A549 treated with AZD9567 at 1 μM for 4 hours (cell line): ENCODE results near the gene UBE2S. TPM values are rescaled to one million over a fixed set of nuclear protein-coding genes. Genes with fewer than 3 reads are reported as not detected.

Source experiments
- total RNA-seq: library from RNA; stranded (reverse); fragments of 200-300 nt; extraction: Qiagen RNA extraction; gene quantifications from 5 replicates; pipeline ENCODE4 v1.2.3, GENCODE V29; 2022; ENCODE audit not compliant: insufficient read depth

Gene UBE2S
- 283 to 453 TPM (median 448 TPM) in 5 replicates for total RNA-seq

DNA sequence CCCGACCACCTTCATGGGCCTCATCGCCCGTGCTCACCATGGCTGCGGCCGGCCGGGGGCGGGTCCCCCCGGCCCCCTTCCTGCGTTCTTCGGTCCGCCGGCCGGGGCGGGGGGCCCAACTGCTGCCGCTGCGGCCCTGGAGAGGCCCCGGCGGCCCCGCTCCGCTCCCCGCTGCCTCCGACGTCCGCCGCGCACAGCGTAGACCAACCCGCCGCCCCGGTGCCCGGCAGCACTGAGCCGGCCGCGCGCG is at the start of gene UBE2S:
TSS of gene UBE2S (minus strand) at position 239 of the 250 bp plus-strand sequence. CDS start at position 40, 199 bp downstream.

DNA sequence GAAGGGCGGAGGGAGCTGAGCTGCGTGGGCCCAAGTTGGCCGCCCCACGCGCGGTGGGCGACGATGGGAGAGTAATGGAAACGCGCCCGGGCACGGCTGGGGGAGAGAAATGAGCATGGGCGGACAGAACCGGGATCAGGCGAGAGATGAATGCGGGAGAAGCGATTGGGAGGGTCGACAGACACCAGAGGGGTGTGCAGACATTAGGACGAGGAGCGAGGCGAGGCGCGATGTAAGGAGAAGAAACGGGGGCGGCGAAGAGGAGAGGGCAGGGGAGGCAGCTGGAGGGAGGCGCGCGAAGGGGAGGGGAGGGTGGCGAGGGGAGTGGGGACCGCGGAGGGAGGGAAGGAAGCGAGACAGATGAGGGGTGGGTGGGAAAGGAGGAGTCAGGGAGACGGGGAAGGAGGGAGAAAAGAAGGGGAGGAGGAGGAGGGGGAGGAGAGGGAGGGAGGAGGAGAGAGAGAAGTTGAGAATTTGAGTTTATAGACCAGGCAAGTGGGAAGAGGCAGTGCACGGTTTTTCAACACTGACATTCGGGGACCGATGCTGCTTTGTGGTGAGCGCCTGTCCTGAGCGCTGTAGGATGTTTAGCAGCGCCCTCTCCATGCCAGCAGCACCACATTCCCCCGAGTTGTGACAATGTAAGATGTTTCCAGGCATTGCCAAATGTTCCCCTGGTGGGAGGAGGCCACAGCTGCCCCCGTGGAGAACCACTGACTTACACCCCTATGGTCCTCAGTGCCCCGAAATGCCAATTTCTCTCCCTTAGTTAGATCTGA is 35.6 kb upstream of the UBE2S start, which contains the start of gene SHISA7:
TSS of gene SHISA7 (minus strand) at position 256 of the 779 bp plus-strand sequence. CDS start 437 bp downstream, outside the sequence.

DNA sequence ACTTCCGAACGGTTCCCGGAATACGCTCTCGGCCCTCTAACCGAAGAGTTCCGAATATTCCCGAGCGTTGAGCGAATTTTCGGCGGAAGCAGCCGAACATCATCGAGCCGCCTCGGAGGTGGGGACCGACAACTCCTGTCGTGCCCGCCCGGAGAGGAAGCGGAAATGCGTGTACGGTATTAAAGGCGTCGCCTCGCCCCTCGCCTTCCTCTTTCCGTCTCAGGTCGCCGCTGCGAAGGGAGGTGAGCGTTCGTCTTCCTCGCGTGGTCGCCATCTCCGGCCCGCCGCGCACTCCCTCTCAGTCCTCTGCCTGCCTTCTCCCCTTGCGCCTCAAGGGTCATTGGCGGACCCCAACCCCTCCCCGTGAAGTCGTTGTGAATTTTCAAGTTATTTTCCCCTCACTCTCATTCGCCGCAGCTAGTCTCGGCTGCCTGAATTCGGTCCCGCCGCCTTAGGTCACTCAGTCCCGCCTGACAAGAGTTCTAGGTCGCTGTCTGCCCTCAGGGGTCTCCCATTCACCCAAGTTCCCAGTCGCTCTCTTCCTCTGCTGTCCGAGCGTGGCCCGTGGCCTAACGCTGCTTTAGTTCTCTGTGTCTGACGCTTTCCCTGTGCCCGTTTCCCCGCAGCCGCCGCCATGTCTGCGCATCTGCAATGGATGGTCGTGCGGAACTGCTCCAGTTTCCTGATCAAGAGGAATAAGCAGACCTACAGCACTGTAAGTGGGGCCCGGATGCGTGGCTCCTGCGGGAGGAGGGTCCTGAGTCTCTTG is 21.7 kb downstream of the UBE2S start, which contains the start of gene RPL28:
TSS of gene RPL28 (plus strand) at position 209 of the 769 bp plus-strand sequence. CDS start at position 635, 426 bp downstream.

DNA sequence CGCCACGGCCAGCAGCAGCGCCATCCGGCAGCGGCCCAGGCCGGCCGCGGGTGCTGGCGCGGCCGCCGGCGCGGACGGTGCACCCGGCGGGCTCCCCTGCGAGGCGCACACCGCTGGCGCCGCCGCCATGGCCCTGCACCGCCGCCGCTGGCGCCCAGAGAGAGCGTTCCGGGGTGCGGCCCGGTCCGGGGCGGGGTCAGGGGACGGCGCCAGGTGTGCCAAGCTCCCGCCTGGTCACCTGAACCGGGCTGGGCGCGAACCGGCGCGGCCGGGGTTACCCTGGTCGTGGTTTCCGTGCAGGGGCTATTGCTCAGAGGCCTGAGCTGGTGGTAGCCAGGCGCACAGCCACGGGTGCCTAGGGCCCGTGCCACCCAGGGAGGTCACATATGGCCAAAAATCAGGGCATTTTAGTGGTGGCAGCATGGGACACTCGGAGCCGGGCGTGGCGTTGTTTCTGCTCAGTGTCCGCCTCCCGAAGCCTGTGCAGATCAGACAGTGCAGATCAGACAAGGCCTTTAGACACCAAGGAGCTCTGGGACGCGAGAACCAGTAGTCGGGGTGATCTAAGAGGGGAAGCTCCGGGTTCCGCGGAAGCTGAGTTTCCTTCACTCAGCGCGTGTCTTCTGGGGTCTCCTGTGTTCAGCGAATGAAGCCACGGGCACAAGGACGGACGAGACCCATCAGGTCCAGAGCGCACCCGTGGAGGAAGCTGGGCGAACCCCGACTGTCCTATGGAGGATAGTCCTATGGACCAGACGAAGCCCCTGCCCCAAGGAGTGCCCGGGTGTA is 23.3 kb downstream of the UBE2S start, which contains the start of gene TMEM238:
TSS of gene TMEM238 (minus strand) at position 162 of the 789 bp plus-strand sequence. CDS start at position 129, 33 bp downstream.

GRCh38 chr19:55376241-55376933 is 31.2 kb downstream of the UBE2S start, which contains the start of gene TMEM190:
TMEM190 (plus strand) TSS chr19:55376826; CDS start chr19:55376854, 28 bp downstream.

DNA sequence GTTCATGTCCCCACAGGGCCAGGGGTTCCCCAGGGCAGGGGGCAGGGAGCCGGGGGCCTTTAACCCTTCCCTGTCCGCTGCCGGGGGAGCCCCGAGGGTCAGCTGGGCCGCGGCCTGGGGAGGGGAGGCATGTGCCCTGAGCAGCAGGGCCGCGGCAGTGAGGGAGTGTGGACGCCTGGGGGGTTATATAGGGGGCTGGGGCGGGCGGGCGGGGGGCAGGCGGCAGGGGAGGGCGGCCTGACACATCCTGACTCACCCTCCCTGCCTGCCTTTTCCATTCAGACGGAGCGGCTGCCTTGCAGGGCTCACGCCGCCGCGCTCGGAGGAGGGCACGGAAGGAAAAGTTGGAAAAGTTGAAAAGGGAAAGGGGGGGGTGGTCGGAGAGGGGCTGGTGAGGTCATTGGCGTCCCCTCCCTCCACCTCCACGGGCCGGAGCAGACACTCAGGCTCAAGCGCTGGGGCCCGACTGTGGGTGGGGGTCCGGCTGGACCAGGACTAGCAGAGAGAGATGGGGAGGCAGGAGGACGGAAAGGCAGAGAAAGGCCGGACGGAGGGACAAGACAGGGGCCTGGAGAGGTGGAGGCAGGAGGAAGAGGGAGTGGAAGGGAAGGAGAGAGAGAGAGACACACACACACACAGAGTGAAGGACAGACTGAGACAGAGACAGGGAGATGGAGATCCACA is 37.1 kb downstream of the UBE2S start, which contains the start of gene IL11:
TSS of gene IL11 (minus strand) at position 159 of the 684 bp plus-strand sequence. CDS start at position 6, 153 bp downstream.

DNA sequence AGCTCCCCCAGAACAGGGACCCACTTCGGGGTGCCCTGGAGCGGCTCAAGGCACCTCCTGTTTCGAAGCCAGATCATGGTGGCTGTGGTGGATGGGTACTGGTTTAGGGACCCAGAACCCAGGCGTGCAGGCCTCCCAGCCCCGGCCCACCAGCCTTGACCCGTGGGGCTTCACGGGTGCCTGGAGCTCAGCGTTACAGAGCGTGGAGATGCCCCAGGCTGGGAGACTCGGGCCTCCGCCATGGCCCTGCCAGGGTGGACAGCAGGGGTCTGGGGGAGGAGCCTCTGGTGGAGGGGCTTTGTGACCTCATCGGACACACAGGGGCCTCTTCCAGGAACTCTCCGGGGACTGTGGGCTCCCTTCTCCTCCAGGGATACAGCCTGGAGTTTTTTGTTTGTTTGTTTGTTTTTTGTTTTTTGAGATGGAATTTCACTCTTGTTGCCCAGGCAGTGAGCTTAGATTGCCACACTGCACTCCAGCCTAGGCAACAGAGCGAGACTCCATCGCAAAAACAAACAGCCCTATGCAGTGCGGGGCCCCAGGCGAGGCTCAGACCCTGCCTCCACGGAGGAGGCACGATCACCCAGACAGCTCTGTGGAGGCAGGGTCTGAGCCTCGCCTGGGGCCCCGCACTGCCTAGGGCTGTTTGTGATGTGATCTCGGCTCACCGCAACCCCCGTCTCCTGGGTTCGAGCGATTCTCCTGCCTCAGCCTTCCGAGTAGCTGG is 44.4 kb downstream of the UBE2S start, which contains the start of gene GARIN5B:
TSS of gene GARIN5B (minus strand) at position 271 of the 727 bp plus-strand sequence. CDS start at position 77, 194 bp downstream.

GRCh38 chr19:55354698-55355212 is 52.8 kb downstream of the UBE2S start, which contains the start of gene COX6B2:
COX6B2 (minus strand) TSS chr19:55354719; CDS start chr19:55354521, 198 bp downstream.

Other genes starting within 250 kb of the UBE2S start
- gene DNAAF3, start 241.2 kb downstream of the UBE2S start, total RNA-seq, result 5.8 to 9.4 TPM (median 6.7 TPM) in 5 replicates
- gene SYT5, start 227.5 kb downstream of the UBE2S start, total RNA-seq, result 1.8 to 9.1 TPM (median 4.2 TPM) in 5 replicates
- gene PTPRH, start 198.3 kb downstream of the UBE2S start, total RNA-seq, result 2.1 to 3.8 TPM (median 3.1 TPM) in 5 replicates
- 5.1 to 6.4 TPM (median 5.7 TPM) in 5 replicates for gene TMEM86B, start 179.0 kb downstream of the UBE2S start, total RNA-seq
- 74.7 to 116 TPM (median 115 TPM) in 5 replicates for gene PPP6R1, start 148.8 kb downstream of the UBE2S start, total RNA-seq
- gene HSPBP1, start 127.7 kb downstream of the UBE2S start, total RNA-seq, result 129 to 149 TPM (median 137 TPM) in 5 replicates
- gene BRSK1, start 123.8 kb downstream of the UBE2S start, total RNA-seq, result 2.5 to 3.3 TPM (median 3.1 TPM) in 5 replicates
- gene TMEM150B, start 82.4 kb downstream of the UBE2S start, total RNA-seq, result not detected in 5 replicates
- gene KMT5C, start 67.9 kb downstream of the UBE2S start, total RNA-seq, result 3.1 to 8.1 TPM (median 7.0 TPM) in 5 replicates
- gene COX6B2, start 53.1 kb downstream of the UBE2S start, total RNA-seq, result 0.95 to 1.2 TPM (median 1.0 TPM) in 4 of 5 replicates, not detected in the other
- 0.10 to 0.22 TPM (median 0.16 TPM) in 4 of 5 replicates, not detected in the other for gene GARIN5B, start 44.5 kb downstream of the UBE2S start, total RNA-seq
- 16.8 to 21.9 TPM (median 17.3 TPM) in 5 replicates for gene IL11, start 37.3 kb downstream of the UBE2S start, total RNA-seq
- gene TMEM190, start 31.0 kb downstream of the UBE2S start, total RNA-seq, result 1.6 to 2.0 TPM (median 1.8 TPM) in 4 of 5 replicates, not detected in the other
- 6.5 to 9.2 TPM (median 8.0 TPM) in 4 of 5 replicates, not detected in the other for gene TMEM238, start 23.5 kb downstream of the UBE2S start, total RNA-seq
- 2,640 to 3,810 TPM (median 2,807 TPM) in 5 replicates for gene RPL28, start 21.9 kb downstream of the UBE2S start, total RNA-seq
- gene SHISA7, start 35.5 kb upstream of the UBE2S start, total RNA-seq, result 0.02 TPM in 2 of 5 replicates, not detected in the others
- gene ISOC2, start 53.9 kb upstream of the UBE2S start, total RNA-seq, result 49.3 to 64.4 TPM (median 61.3 TPM) in 5 replicates
- gene C19orf85, start 57.0 kb upstream of the UBE2S start, total RNA-seq, result not detected in 5 replicates
- gene ZNF628, start 68.8 kb upstream of the UBE2S start, total RNA-seq, result 4.3 to 7.1 TPM (median 6.2 TPM) in 5 replicates
- 31.1 to 56.8 TPM (median 53.6 TPM) in 5 replicates for gene NAT14, start 77.4 kb upstream of the UBE2S start, total RNA-seq
- 0.41 to 1.0 TPM (median 0.82 TPM) in 5 replicates for gene SSC5D, start 80.6 kb upstream of the UBE2S start, total RNA-seq
- gene SBK2, start 129.3 kb upstream of the UBE2S start, total RNA-seq, result 1.8 to 2.1 TPM (median 2.0 TPM) in 4 of 5 replicates, not detected in the other
- gene SBK3, start 137.8 kb upstream of the UBE2S start, total RNA-seq, result 0.79 to 1.2 TPM (median 0.93 TPM) in 4 of 5 replicates, not detected in the other
- gene ZNF579, start 173.1 kb upstream of the UBE2S start, total RNA-seq, result 7.2 to 29.0 TPM (median 26.0 TPM) in 5 replicates
- gene FIZ1, start 191.7 kb upstream of the UBE2S start, total RNA-seq, result 18.8 to 22.1 TPM (median 21.4 TPM) in 5 replicates
- gene ZNF524, start 192.5 kb upstream of the UBE2S start, total RNA-seq, result 11.7 to 18.6 TPM (median 17.2 TPM) in 5 replicates
- gene ZNF865, start 197.9 kb upstream of the UBE2S start, total RNA-seq, result 5.6 to 11.6 TPM (median 11.2 TPM) in 5 replicates
- 5.3 to 7.2 TPM (median 6.9 TPM) in 5 replicates for gene ZNF784, start 216.8 kb upstream of the UBE2S start, total RNA-seq
- gene ZNF580, start 233.2 kb upstream of the UBE2S start, total RNA-seq, result 22.8 to 54.8 TPM (median 51.9 TPM) in 5 replicates
- gene ZNF581, start 235.9 kb upstream of the UBE2S start, total RNA-seq, result 32.4 to 52.5 TPM (median 51.0 TPM) in 5 replicates
- 11.8 to 15.8 TPM (median 15.2 TPM) in 5 replicates for gene CCDC106, start 240.4 kb upstream of the UBE2S start, total RNA-seq
- gene U2AF2, start 247.2 kb upstream of the UBE2S start, total RNA-seq, result 256 to 304 TPM (median 290 TPM) in 5 replicates